ENCODE results near the gene MAP3K8. TPM values are rescaled to one million over a fixed set of nuclear protein-coding genes. Genes with fewer than 3 reads are reported as not detected.

The MAP3K8 gene
- total and polyA plus RNA-seq, 9 of the 15 experiments (the other 6 are each of a cell fraction or from before 2014, with no cell fraction given), result 6.9 to 23.6 (median 13.6) TPM

GRCh38 chr10:30431435-30431911 lies 2.5 kb upstream of the MAP3K8 start (continued):
- TF ChIP-seq JUND (IDR thresholded peaks at IDR 0.05; ENCODE audit: borderline replicate concordance, low read depth, low read length), result peak; percentile 42; the same call in 1 of the 2 replicates
- TF ChIP-seq JUND (tag; IDR thresholded peaks at IDR 0.05; ENCODE audit: borderline replicate concordance, low read depth, low read length), result peak; percentile 48; the same call in 1 of the 3 replicates
- TF ChIP-seq CHD7 (IDR thresholded peaks at IDR 0.05; ENCODE audit: low read depth, low read length), result no peak
- TF ChIP-seq TOE1 (IDR thresholded peaks at IDR 0.05; ENCODE audit: borderline replicate concordance), result no peak
- TF ChIP-seq TOE1 (CRISPR knock-in tag; IDR thresholded peaks at IDR 0.05; ENCODE audit: borderline replicate concordance, low read depth), result no peak
- no peak for TF ChIP-seq NFYB (IDR thresholded peaks at IDR 0.05; ENCODE audit: extremely low read depth, insufficient read length)
- TF ChIP-seq GTF3C2 (IDR thresholded peaks at IDR 0.05; ENCODE audit: borderline replicate concordance, extremely low read depth, insufficient read length), result no peak
- peak; percentile 44 for TF ChIP-seq TCF3 (CRISPR knock-in tag; IDR thresholded peaks at IDR 0.05)
- peak; percentile 89 for TF ChIP-seq NFIC (IDR thresholded peaks at IDR 0.05)
- TF ChIP-seq ZNF134 (CRISPR knock-in tag; conservative IDR thresholded peaks at IDR 0.05), result no peak
- TF ChIP-seq ZBED1 (IDR thresholded peaks at IDR 0.05), result 0 out of 2 replicates have a peak, but pooled peaks have one; percentile 22
- peak; percentile 47; the same call in 1 of the 2 replicates for TF ChIP-seq ARID1B (IDR thresholded peaks at IDR 0.05)
- TF ChIP-seq GATAD2A (IDR thresholded peaks at IDR 0.05), result no peak
- TF ChIP-seq ZNF175 (CRISPR knock-in tag; IDR thresholded peaks at IDR 0.05; ENCODE audit: low read depth), result no peak
- 0 out of 2 replicates have a peak, but pooled peaks have one; percentile 32 for TF ChIP-seq CBFA2T3 (IDR thresholded peaks at IDR 0.05)
